ENCODE results near the gene CNIH2. TPM values are rescaled to one million over a fixed set of nuclear protein-coding genes. Genes with fewer than 3 reads are reported as not detected.

CNIH2 gene
- total RNA-seq, 4 donors from 2014 or later = not detected

GRCh38 chr11:66315921-66316811 is 38.2 kb downstream of the CNIH2 start:
- Histone ChIP-seq H3K36me3 (no peaks in the 10 kb centered on the region), H3K4me1 (peaks cover 4 to 53% (median 24%) of the 10 kb centered on the region in 4 donors), H3K4me3 (peak overlapping the region; percentile 26 to 52 (median 34)), H3K27me3 (no peaks in the 10 kb centered on the region), H3K27ac (peak overlapping the region; percentile 73 to 91 (median 83)), H3K9me3 (no peaks in the 10 kb centered on the region)
- TF ChIP-seq CTCF (IDR thresholded peaks at IDR 0.05) (no peak), POLR2A (IDR thresholded peaks at IDR 0.05) (no peak)
- no peak for DNase-seq

GRCh38 chr11:66316849-66317251 is 38.9 kb downstream of the CNIH2 start, which contains the start of gene CD248:
TSS of gene CD248 (minus strand) at chr11:66317044. CDS start at chr11:66317027, 17 bp downstream.
- no peaks in the 10 kb centered on the region for H3K27me3 ChIP-seq
- no peaks in the 10 kb centered on the region for H3K9me3 ChIP-seq
- DNase-seq = peak in 1 of 3 donors; percentile 60
- H3K4me1 ChIP-seq = peaks cover 4 to 49% (median 23%) of the 10 kb centered on the region in 4 donors
- TF ChIP-seq CTCF (IDR thresholded peaks at IDR 0.05) = no peak
- no peak for TF ChIP-seq POLR2A (IDR thresholded peaks at IDR 0.05)
- H3K4me3 ChIP-seq = peak within 1 kb of the TSS; percentile 26 to 52 (median 34)
- peak within 1 kb of the TSS; percentile 73 to 91 (median 83) for H3K27ac ChIP-seq
- no peaks in the 10 kb centered on the region for H3K36me3 ChIP-seq

- TF ChIP-seq CTCF (IDR thresholded peaks at IDR 0.05) (no peak), POLR2A (IDR thresholded peaks at IDR 0.05) (no peak)
Measured at GRCh38 chr11:66317322-66317722, 39.3 kb downstream of the CNIH2 start.

GRCh38 chr11:66317723-66318599 is 40.0 kb downstream of the CNIH2 start:
- H3K27me3 ChIP-seq = no peaks in the 10 kb centered on the region
- DNase-seq = peak in 2 of 3 donors; percentile 76 to 83
- H3K4me3 ChIP-seq = peak overlapping the region in 1 of 4 donors; percentile 52

More at GRCh38 chr11:66317322-66317722, 39.3 kb downstream of the CNIH2 start:
- H3K9me3 ChIP-seq = no peaks in the 10 kb centered on the region
- H3K27me3 ChIP-seq = no peaks in the 10 kb centered on the region
- H3K27ac ChIP-seq = peak overlapping the region; percentile 73 to 91 (median 83)
- peak in 2 of 3 donors; percentile 62 to 69 for DNase-seq
- peaks cover 4 to 49% (median 21%) of the 10 kb centered on the region in 4 donors for H3K4me1 ChIP-seq
- H3K4me3 ChIP-seq = peak overlapping the region in 2 of 4 donors; percentile 26 to 52
- H3K36me3 ChIP-seq = no peaks in the 10 kb centered on the region

More at GRCh38 chr11:66317723-66318599, 40.0 kb downstream of the CNIH2 start:
- H3K4me1 ChIP-seq = peaks cover 4 to 48% (median 20%) of the 10 kb centered on the region in 4 donors
- H3K36me3 ChIP-seq = no peaks in the 10 kb centered on the region
- peak overlapping the region; percentile 73 to 91 (median 83) for H3K27ac ChIP-seq
- TF ChIP-seq POLR2A (IDR thresholded peaks at IDR 0.05) (no peak), CTCF (IDR thresholded peaks at IDR 0.05) (no peak)
- H3K9me3 ChIP-seq = no peaks in the 10 kb centered on the region

All from Peyer's patch (tissue), 4 donors.